ENCODE results near the gene MACF1.

The MACF1 gene

GRCh38 chr1:39358491-39358890, 154.0 kb downstream of the MACF1 start:
- Histone ChIP-seq H3K27ac (ENCODE audit: insufficient read depth in 1 of 2, low read depth in 1 of 2, low read length in 2 of 2, poor library complexity in 1 of 2, severe bottlenecking in 2 of 2) (no peak overlapping the region), H3K27me3 (replicated peaks in 2 of 5; ENCODE audit: control insufficient read depth in 4 of 5, insufficient read depth in 5 of 5, low read length in 4 of 5) (no peaks in the 10 kb centered on the region), H3K4me1 (ENCODE audit: control extremely low read depth in 1 of 4, control insufficient read depth in 4 of 4, insufficient read depth in 4 of 4, low read length in 3 of 4) (no peaks in the 10 kb centered on the region), H3K4me3 (ENCODE audit: control insufficient read depth in 1 of 7, extremely low read depth in 1 of 7, insufficient read depth in 4 of 7, low read depth in 2 of 7, low read length in 6 of 7) (no peak overlapping the region), H3K36me3 (ENCODE audit: control insufficient read depth in 4 of 4, insufficient read depth in 4 of 4, low read length in 3 of 4) (peaks cover 42 to 90% (median 64%) of the 10 kb centered on the region in 4 experiments), H3K9me3 (ENCODE audit: control extremely low read depth in 1 of 5, control insufficient read depth in 4 of 5, insufficient read depth in 2 of 5, low read depth in 1 of 5, low read length in 4 of 5) (no peaks in the 10 kb centered on the region)
- ChIA-PET CTCF (interaction anchor here (1.0 to 1.5 kb wide), 4 partner anchors 11 to 124 kb away, joined by 3 to 4 read pairs (median 4); no protein-coding TSS in a partner anchor), POLR2A (interaction anchor here (0.7 kb wide), 1 partner anchor 91 kb away, joined by 3 read pairs; no protein-coding TSS in a partner anchor)
- WGBS (ENCODE audit: insufficient coverage), result 100% methylated on average over 2 of the region's 2 CpGs
- DNase-seq, result no peak

- POLR2A ChIA-PET, result interaction anchor here (0.7 kb wide), 1 partner anchor 90 kb away, joined by 3 read pairs; no protein-coding TSS in a partner anchor
- no peak overlapping the region for H3K4me3 ChIP-seq (ENCODE audit: control insufficient read depth in 1 of 7, extremely low read depth in 1 of 7, insufficient read depth in 4 of 7, low read depth in 2 of 7, low read length in 6 of 7)
- no peaks in the 10 kb centered on the region for H3K27me3 ChIP-seq (replicated peaks in 2 of 5; ENCODE audit: control insufficient read depth in 4 of 5, insufficient read depth in 5 of 5, low read length in 4 of 5)
- H3K9me3 ChIP-seq (ENCODE audit: control extremely low read depth in 1 of 5, control insufficient read depth in 4 of 5, insufficient read depth in 2 of 5, low read depth in 1 of 5, low read length in 4 of 5), result no peaks in the 10 kb centered on the region
- H3K36me3 ChIP-seq (ENCODE audit: control insufficient read depth in 4 of 4, insufficient read depth in 4 of 4, low read length in 3 of 4), result peaks cover 38 to 90% (median 60%) of the 10 kb centered on the region in 4 experiments
- DNase-seq, result no peak
- no peak overlapping the region for H3K27ac ChIP-seq (ENCODE audit: insufficient read depth in 1 of 2, low read depth in 1 of 2, low read length in 2 of 2, poor library complexity in 1 of 2, severe bottlenecking in 2 of 2)
- no peaks in the 10 kb centered on the region for H3K4me1 ChIP-seq (ENCODE audit: control extremely low read depth in 1 of 4, control insufficient read depth in 4 of 4, insufficient read depth in 4 of 4, low read length in 3 of 4)
- 100% methylated on average over 1 of the region's 2 CpGs for WGBS (ENCODE audit: insufficient coverage)
- CTCF ChIA-PET, result interaction anchor here (0.7 to 1.5 kb wide), 6 partner anchors 10 to 261 kb away, joined by 3 to 4 read pairs (median 3); no protein-coding TSS in a partner anchor
These were observed 154.6 kb downstream of the MACF1 start for GRCh38 chr1:39359028-39359570.

GRCh38 chr1:39360731-39361130, 156.2 kb downstream of the MACF1 start:
- Histone ChIP-seq H3K4me3 (ENCODE audit: control insufficient read depth in 1 of 7, extremely low read depth in 1 of 7, insufficient read depth in 4 of 7, low read depth in 2 of 7, low read length in 6 of 7) (no peak overlapping the region), H3K4me1 (ENCODE audit: control extremely low read depth in 1 of 4, control insufficient read depth in 4 of 4, insufficient read depth in 4 of 4, low read length in 3 of 4) (no peaks in the 10 kb centered on the region), H3K27me3 (replicated peaks in 2 of 5; ENCODE audit: control insufficient read depth in 4 of 5, insufficient read depth in 5 of 5, low read length in 4 of 5) (no peaks in the 10 kb centered on the region), H3K36me3 (ENCODE audit: control insufficient read depth in 4 of 4, insufficient read depth in 4 of 4, low read length in 3 of 4) (peaks cover 38 to 80% (median 55%) of the 10 kb centered on the region in 4 experiments), H3K9me3 (ENCODE audit: control extremely low read depth in 1 of 5, control insufficient read depth in 4 of 5, insufficient read depth in 2 of 5, low read depth in 1 of 5, low read length in 4 of 5) (no peaks in the 10 kb centered on the region), H3K27ac (ENCODE audit: insufficient read depth in 1 of 2, low read depth in 1 of 2, low read length in 2 of 2, poor library complexity in 1 of 2, severe bottlenecking in 2 of 2) (no peak overlapping the region)
- CTCF ChIA-PET, result interaction anchor here (1.7 kb wide), 1 partner anchor 99 kb away, joined by 4 read pairs; no protein-coding TSS in a partner anchor
- peak in 2 of 3 donors; percentile 17 to 31 for DNase-seq
- POLR2A ChIA-PET, result no interaction called here
- WGBS (ENCODE audit: insufficient coverage), result no CpG with 5 or more reads among the region's 1 CpG

GRCh38 chr1:39361446-39361845, 157.0 kb downstream of the MACF1 start:
- H3K4me1 ChIP-seq (ENCODE audit: control extremely low read depth in 1 of 4, control insufficient read depth in 4 of 4, insufficient read depth in 4 of 4, low read length in 3 of 4), result no peaks in the 10 kb centered on the region
- H3K9me3 ChIP-seq (ENCODE audit: control extremely low read depth in 1 of 5, control insufficient read depth in 4 of 5, insufficient read depth in 2 of 5, low read depth in 1 of 5, low read length in 4 of 5), result no peaks in the 10 kb centered on the region
- POLR2A ChIA-PET, result no interaction called here
- CTCF ChIA-PET, result interaction anchor here (1.0 to 1.7 kb wide), 3 partner anchors 66 to 178 kb away, joined by 3 to 4 read pairs (median 3); no protein-coding TSS in a partner anchor
- no peak overlapping the region for H3K27ac ChIP-seq (ENCODE audit: insufficient read depth in 1 of 2, low read depth in 1 of 2, low read length in 2 of 2, poor library complexity in 1 of 2, severe bottlenecking in 2 of 2)
- H3K27me3 ChIP-seq (replicated peaks in 2 of 5; ENCODE audit: control insufficient read depth in 4 of 5, insufficient read depth in 5 of 5, low read length in 4 of 5), result no peaks in the 10 kb centered on the region
- peaks cover 41 to 81% (median 59%) of the 10 kb centered on the region in 4 experiments for H3K36me3 ChIP-seq (ENCODE audit: control insufficient read depth in 4 of 4, insufficient read depth in 4 of 4, low read length in 3 of 4)
- DNase-seq, result no peak
- H3K4me3 ChIP-seq (ENCODE audit: control insufficient read depth in 1 of 7, extremely low read depth in 1 of 7, insufficient read depth in 4 of 7, low read depth in 2 of 7, low read length in 6 of 7), result no peak overlapping the region
- WGBS (ENCODE audit: insufficient coverage), result 100% methylated on average over 2 of the region's 5 CpGs

- H3K27ac ChIP-seq (ENCODE audit: insufficient read depth in 1 of 2, low read depth in 1 of 2, low read length in 2 of 2, poor library complexity in 1 of 2, severe bottlenecking in 2 of 2), result no peak overlapping the region
- no peak overlapping the region for H3K4me3 ChIP-seq (ENCODE audit: control insufficient read depth in 1 of 7, extremely low read depth in 1 of 7, insufficient read depth in 4 of 7, low read depth in 2 of 7, low read length in 6 of 7)
- WGBS (ENCODE audit: insufficient coverage), result no CpG with 5 or more reads among the region's 2 CpGs
- H3K27me3 ChIP-seq (replicated peaks in 2 of 5; ENCODE audit: control insufficient read depth in 4 of 5, insufficient read depth in 5 of 5, low read length in 4 of 5), result no peaks in the 10 kb centered on the region
- ChIA-PET CTCF (no interaction called here), POLR2A (no interaction called here)
- no peaks in the 10 kb centered on the region for H3K4me1 ChIP-seq (ENCODE audit: control extremely low read depth in 1 of 4, control insufficient read depth in 4 of 4, insufficient read depth in 4 of 4, low read length in 3 of 4)
- H3K36me3 ChIP-seq (ENCODE audit: control insufficient read depth in 4 of 4, insufficient read depth in 4 of 4, low read length in 3 of 4), result peaks cover 33 to 78% (median 50%) of the 10 kb centered on the region in 4 experiments
- no peaks in the 10 kb centered on the region for H3K9me3 ChIP-seq (ENCODE audit: control extremely low read depth in 1 of 5, control insufficient read depth in 4 of 5, insufficient read depth in 2 of 5, low read depth in 1 of 5, low read length in 4 of 5)
- DNase-seq, result no peak
These were observed 158.8 kb downstream of the MACF1 start for GRCh38 chr1:39363267-39363666.

- Histone ChIP-seq H3K27me3 (replicated peaks in 2 of 5; ENCODE audit: control insufficient read depth in 4 of 5, insufficient read depth in 5 of 5, low read length in 4 of 5) (no peaks in the 10 kb centered on the region), H3K9me3 (ENCODE audit: control extremely low read depth in 1 of 5, control insufficient read depth in 4 of 5, insufficient read depth in 2 of 5, low read depth in 1 of 5, low read length in 4 of 5) (no peaks in the 10 kb centered on the region), H3K4me3 (ENCODE audit: control insufficient read depth in 1 of 7, extremely low read depth in 1 of 7, insufficient read depth in 4 of 7, low read depth in 2 of 7, low read length in 6 of 7) (no peak overlapping the region), H3K27ac (ENCODE audit: insufficient read depth in 1 of 2, low read depth in 1 of 2, low read length in 2 of 2, poor library complexity in 1 of 2, severe bottlenecking in 2 of 2) (no peak overlapping the region), H3K4me1 (ENCODE audit: control extremely low read depth in 1 of 4, control insufficient read depth in 4 of 4, insufficient read depth in 4 of 4, low read length in 3 of 4) (no peaks in the 10 kb centered on the region), H3K36me3 (ENCODE audit: control insufficient read depth in 4 of 4, insufficient read depth in 4 of 4, low read length in 3 of 4) (peaks cover 39 to 83% (median 56%) of the 10 kb centered on the region in 4 experiments)
- ChIA-PET POLR2A (no interaction called here), CTCF (interaction anchor here (0.8 to 1.6 kb wide), 3 partner anchors 9 to 42 kb away, joined by 3 to 8 read pairs (median 3); no protein-coding TSS in a partner anchor)
- 100% methylated on average over 1 of the region's 1 CpG for WGBS (ENCODE audit: insufficient coverage)
- no peak for DNase-seq
These were observed 163.6 kb downstream of the MACF1 start for GRCh38 chr1:39368045-39368444.

GRCh38 chr1:39369565-39369964, 165.1 kb downstream of the MACF1 start:
- Histone ChIP-seq H3K27me3 (replicated peaks in 2 of 5; ENCODE audit: control insufficient read depth in 4 of 5, insufficient read depth in 5 of 5, low read length in 4 of 5) (no peaks in the 10 kb centered on the region), H3K27ac (ENCODE audit: insufficient read depth in 1 of 2, low read depth in 1 of 2, low read length in 2 of 2, poor library complexity in 1 of 2, severe bottlenecking in 2 of 2) (no peak overlapping the region), H3K36me3 (ENCODE audit: control insufficient read depth in 4 of 4, insufficient read depth in 4 of 4, low read length in 3 of 4) (peaks cover 38 to 87% (median 64%) of the 10 kb centered on the region in 4 experiments), H3K9me3 (ENCODE audit: control extremely low read depth in 1 of 5, control insufficient read depth in 4 of 5, insufficient read depth in 2 of 5, low read depth in 1 of 5, low read length in 4 of 5) (no peaks in the 10 kb centered on the region), H3K4me3 (ENCODE audit: control insufficient read depth in 1 of 7, extremely low read depth in 1 of 7, insufficient read depth in 4 of 7, low read depth in 2 of 7, low read length in 6 of 7) (no peak overlapping the region), H3K4me1 (ENCODE audit: control extremely low read depth in 1 of 4, control insufficient read depth in 4 of 4, insufficient read depth in 4 of 4, low read length in 3 of 4) (no peaks in the 10 kb centered on the region)
- CTCF ChIA-PET, result interaction anchor here (1.0 kb wide), 1 partner anchor 11 kb away, joined by 3 read pairs; no protein-coding TSS in a partner anchor
- POLR2A ChIA-PET, result no interaction called here
- WGBS (ENCODE audit: insufficient coverage), result 100% methylated on average over 4 of the region's 4 CpGs
- DNase-seq, result no peak
